CD1c-positive myeloid dendritic cell (primary cell): ENCODE data around the gene PTCD2.
"Not testable (repeated sequence)": the region's sequence is repeated elsewhere in the genome, so short reads cannot be mapped to it uniquely, and the experiment has no call there.

Source experiments
- DNase-seq: peaks from one replicate; pipeline ENCODE4 v3.0.0-alpha.2; 2016; ENCODE audit errors: extremely low spot score

PTCD2 gene

GRCh38 chr5:72298136-72298535 is 22.0 kb upstream of the PTCD2 start:
- not testable (repeated sequence) for DNase-seq

- no peak for DNase-seq
These were observed 21.5 kb upstream of the PTCD2 start for GRCh38 chr5:72298711-72299110.

- no peak for DNase-seq
These were observed 19.4 kb upstream of the PTCD2 start for GRCh38 chr5:72300590-72301339.

GRCh38 chr5:72301557-72301956 is 18.6 kb upstream of the PTCD2 start:
- DNase-seq, result no peak

- no peak for DNase-seq
These were observed 18.0 kb upstream of the PTCD2 start for GRCh38 chr5:72302171-72302570.

GRCh38 chr5:72305194-72306142 is 14.7 kb upstream of the PTCD2 start:
- peak; percentile 29 for DNase-seq

GRCh38 chr5:72307573-72307967 is 12.6 kb upstream of the PTCD2 start:
- no peak for DNase-seq

- peak; percentile 99 for DNase-seq
These were observed 12.0 kb upstream of the PTCD2 start for GRCh38 chr5:72307968-72308852.

- no peak for DNase-seq
These were observed 11.4 kb upstream of the PTCD2 start for GRCh38 chr5:72308853-72309191.

GRCh38 chr5:72313141-72313540 is 7.0 kb upstream of the PTCD2 start:
- DNase-seq, result no peak

GRCh38 chr5:72314571-72315172 is 5.5 kb upstream of the PTCD2 start:
- no peak for DNase-seq

- DNase-seq, result not testable (repeated sequence)
These were observed 668 bp upstream of the PTCD2 start for GRCh38 chr5:72319435-72319975.

GRCh38 chr5:72324189-72324825 is 4.1 kb downstream of the PTCD2 start:
- no peak for DNase-seq

GRCh38 chr5:72325566-72326305 is 5.6 kb downstream of the PTCD2 start:
- DNase-seq, result no peak

GRCh38 chr5:72326306-72326649 is 6.1 kb downstream of the PTCD2 start:
- no peak for DNase-seq

GRCh38 chr5:72328172-72328571 is 8.0 kb downstream of the PTCD2 start:
- no peak for DNase-seq

GRCh38 chr5:72330712-72331111 is 10.5 kb downstream of the PTCD2 start:
- no peak for DNase-seq

GRCh38 chr5:72337159-72337558 is 17.0 kb downstream of the PTCD2 start:
- DNase-seq, result no peak

GRCh38 chr5:72338689-72339209 is 18.6 kb downstream of the PTCD2 start:
- no peak for DNase-seq

GRCh38 chr5:72346398-72346797 is 26.2 kb downstream of the PTCD2 start:
- no peak for DNase-seq
